Kidney (tissue), 14 donors: ENCODE results near the gene CSF2. TPM values are rescaled to one million over a fixed set of nuclear protein-coding genes. Genes with fewer than 3 reads are reported as not detected.

ENCODE experiments used
- DNase-seq, 5 donors: peaks; one replicate each; pipeline ENCODE4 v3.0.0-alpha.2; 2013 to 2020
- FAIRE-seq: peaks from 2 replicates; lab custom pipeline; 2012; peaks lifted over from hg19 to GRCh38; lab: Jason Lieb, UNC
- H3K27ac ChIP-seq, 2 donors: one replicate each; pipeline ENCODE4 v1.7.0; 2013; ENCODE audit warnings: low read depth in 2 of 2, low read length in 2 of 2, inconsistent platforms in 1 of 2
- H3K27me3 ChIP-seq: one replicate; pipeline ENCODE4 v1.7.1; 2013; ENCODE audit warnings: low read length, inconsistent platforms; ENCODE audit not compliant: control insufficient read depth, insufficient read depth
- H3K36me3 ChIP-seq, 3 donors: one replicate each; pipeline versions ENCODE4 v1.7.0 to v1.7.1; 2013; ENCODE audit warnings: low read length in 3 of 3, control low read depth in 1 of 3, inconsistent platforms in 1 of 3; ENCODE audit not compliant: insufficient read depth in 3 of 3, control insufficient read depth in 2 of 3
- H3K4me1 ChIP-seq, 3 donors: one replicate each; pipeline versions ENCODE4 v1.7.0 to v1.7.1; 2013; ENCODE audit warnings: low read length in 3 of 3, inconsistent platforms in 1 of 3, low read depth in 1 of 3; ENCODE audit not compliant: control insufficient read depth in 2 of 3, insufficient read depth in 2 of 3
- H3K4me3 ChIP-seq, 3 donors: one replicate each; pipeline versions ENCODE4 v1.7.0 to v1.8.1; 2013; ENCODE audit warnings: low read length in 3 of 3, control low read depth in 1 of 3, inconsistent platforms in 1 of 3
- H3K9ac ChIP-seq, 3 donors: one replicate each; pipeline versions ENCODE4 v1.7.0 to v1.7.1; 2013; ENCODE audit warnings: low read length in 3 of 3, control low read depth in 1 of 3, inconsistent platforms in 1 of 3
- H3K9me3 ChIP-seq, 3 donors: one replicate each; pipeline versions ENCODE4 v1.7.0 to v1.7.1; 2013; ENCODE audit warnings: low read length in 3 of 3, control low read depth in 1 of 3, inconsistent platforms in 1 of 3; ENCODE audit not compliant: control insufficient read depth in 2 of 3, insufficient read depth in 1 of 3
- intact Hi-C: fragments of 100-400 bp; cut with DNase I; formaldehyde crosslinking; loops from one replicate; pipeline ENCODE4 v1.11.1; 2022
- polyA plus RNA-seq: library from polyadenylated mRNA; stranded (reverse); fragments of 350-450 nt; fragmentation: Illumina TruSeq; extraction: RNeasy Lipid Tissue Mini Kit (QIAGEN cat#74804); gene quantifications from one replicate; pipeline ENCODE4 v1.2.3, GENCODE V29; 2014; ENCODE audit warnings: low read depth, low replicate concordance; ENCODE audit not compliant: insufficient read depth
- total RNA-seq: library from RNA; stranded (reverse); fragmentation: NEBNext Ultra II Directional; extraction: Animal tissue kit (Norgen Biotek cat#: 25700); gene quantifications from one replicate; pipeline ENCODE4 v1.2.1, GENCODE V29; 2021
- TF ChIP-seq, protein P1 (sequence below): IDR thresholded peaks from 3 replicates; pipeline ENCODE4 v1.5.1; 2012; ENCODE audit warnings: mild to moderate bottlenecking, moderate library complexity, borderline replicate concordance; ENCODE audit not compliant: insufficient read depth; ENCODE audit errors: extremely low read depth
- donor health status: control.
- donor health status: control.
- donor health status: control.
- donor health status: control.
- donor health status: control.
- donor health status: DM: yes; HTN: yes; CAD: no.
- donor health status: Normal renal cell carcinoma (clear cell type).

CSF2 gene
- total and polyA plus RNA-seq, 2 donors from 2014 or later: not detected

DNA sequence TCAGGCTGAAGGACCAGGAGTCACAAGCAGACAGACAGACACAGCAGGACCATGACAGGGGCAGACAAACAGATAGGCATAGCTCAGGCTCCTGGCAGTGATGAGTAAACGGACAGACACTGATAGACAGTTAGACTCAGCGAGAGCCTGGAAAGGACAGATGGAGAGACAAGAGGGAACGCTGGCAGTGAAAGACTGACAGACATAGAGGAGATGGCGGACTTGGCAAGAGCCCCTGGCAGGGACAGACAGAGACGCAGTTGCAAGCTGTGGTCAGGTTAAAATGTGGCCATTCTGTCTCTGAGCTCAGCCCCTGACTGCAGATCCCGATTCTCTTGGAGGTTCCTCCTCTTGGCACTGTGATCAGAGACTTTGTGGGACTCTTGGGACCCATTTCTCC is 13.6 kb downstream of the CSF2 start:
- no peak for DNase-seq
- intact Hi-C loops: no loop called here
- no peak for FAIRE-seq

DNA sequence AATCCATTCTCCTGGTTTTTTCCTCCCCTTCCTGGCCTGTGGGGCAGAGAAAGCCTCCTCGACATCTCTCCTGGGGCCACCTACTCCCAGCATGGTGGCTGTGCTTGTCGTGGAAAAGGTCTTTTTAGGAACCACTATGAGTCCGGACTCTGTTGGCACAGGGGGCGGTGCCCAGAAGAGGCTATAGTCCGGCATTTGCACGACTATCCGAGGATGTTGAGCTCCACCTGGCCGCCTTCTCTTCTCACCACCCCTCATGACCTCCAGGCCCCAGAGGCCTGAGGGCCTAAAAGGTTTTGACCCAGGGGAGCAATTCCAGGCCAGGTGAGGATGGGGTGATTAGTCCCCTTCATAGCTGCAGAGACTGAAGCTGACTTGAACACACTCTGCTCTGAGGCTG is 14.1 kb downstream of the CSF2 start:
- no peaks in the 10 kb centered on the region for H3K27me3 ChIP-seq
- TF ChIP-seq, protein P1, sequence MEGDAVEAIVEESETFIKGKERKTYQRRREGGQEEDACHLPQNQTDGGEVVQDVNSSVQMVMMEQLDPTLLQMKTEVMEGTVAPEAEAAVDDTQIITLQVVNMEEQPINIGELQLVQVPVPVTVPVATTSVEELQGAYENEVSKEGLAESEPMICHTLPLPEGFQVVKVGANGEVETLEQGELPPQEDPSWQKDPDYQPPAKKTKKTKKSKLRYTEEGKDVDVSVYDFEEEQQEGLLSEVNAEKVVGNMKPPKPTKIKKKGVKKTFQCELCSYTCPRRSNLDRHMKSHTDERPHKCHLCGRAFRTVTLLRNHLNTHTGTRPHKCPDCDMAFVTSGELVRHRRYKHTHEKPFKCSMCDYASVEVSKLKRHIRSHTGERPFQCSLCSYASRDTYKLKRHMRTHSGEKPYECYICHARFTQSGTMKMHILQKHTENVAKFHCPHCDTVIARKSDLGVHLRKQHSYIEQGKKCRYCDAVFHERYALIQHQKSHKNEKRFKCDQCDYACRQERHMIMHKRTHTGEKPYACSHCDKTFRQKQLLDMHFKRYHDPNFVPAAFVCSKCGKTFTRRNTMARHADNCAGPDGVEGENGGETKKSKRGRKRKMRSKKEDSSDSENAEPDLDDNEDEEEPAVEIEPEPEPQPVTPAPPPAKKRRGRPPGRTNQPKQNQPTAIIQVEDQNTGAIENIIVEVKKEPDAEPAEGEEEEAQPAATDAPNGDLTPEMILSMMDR: no peak
- no peak overlapping the region for H3K27ac ChIP-seq
- H3K4me3 ChIP-seq: no peak overlapping the region
- FAIRE-seq: no peak
- no peaks in the 10 kb centered on the region for H3K4me1 ChIP-seq
- no peaks in the 10 kb centered on the region for H3K36me3 ChIP-seq
- intact Hi-C loops: no loop called here
- no peak for DNase-seq
- no peaks in the 10 kb centered on the region for H3K9me3 ChIP-seq
- H3K9ac ChIP-seq: no peak overlapping the region

More for the DNA sequence above, 13.6 kb downstream of the CSF2 start:
- TF ChIP-seq, protein P1: no peak
- Histone ChIP-seq H3K9ac (no peak overlapping the region), H3K4me3 (no peak overlapping the region), H3K9me3 (no peaks in the 10 kb centered on the region), H3K27me3 (no peaks in the 10 kb centered on the region), H3K36me3 (no peaks in the 10 kb centered on the region), H3K27ac (no peak overlapping the region), H3K4me1 (no peaks in the 10 kb centered on the region)

DNA sequence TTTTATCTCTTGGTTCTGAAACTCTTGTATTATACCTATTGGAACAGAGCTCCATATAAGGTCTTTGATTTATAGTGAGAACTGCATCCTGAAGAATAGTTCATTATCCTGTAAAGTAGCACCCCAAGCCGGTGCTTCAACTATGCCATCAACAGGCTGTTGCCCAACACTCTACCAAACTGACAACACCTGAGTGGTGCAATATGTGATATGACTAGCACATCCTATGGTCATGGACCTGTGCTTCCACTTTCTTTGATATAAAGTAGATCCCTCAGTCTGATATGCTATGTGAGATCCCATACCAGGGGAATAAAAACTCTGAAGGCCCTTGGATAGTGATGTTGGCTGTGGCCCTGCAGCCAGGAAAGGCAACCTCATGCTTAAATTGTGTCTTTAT is 15.8 kb downstream of the CSF2 start:
- Histone ChIP-seq H3K9ac (no peak overlapping the region), H3K4me3 (no peak overlapping the region), H3K4me1 (no peaks in the 10 kb centered on the region), H3K27ac (no peak overlapping the region), H3K36me3 (no peaks in the 10 kb centered on the region), H3K27me3 (no peaks in the 10 kb centered on the region), H3K9me3 (no peaks in the 10 kb centered on the region)
- FAIRE-seq (no peak), DNase-seq (no peak)
- intact Hi-C loops: no loop called here
- TF ChIP-seq, protein P1: no peak

DNA sequence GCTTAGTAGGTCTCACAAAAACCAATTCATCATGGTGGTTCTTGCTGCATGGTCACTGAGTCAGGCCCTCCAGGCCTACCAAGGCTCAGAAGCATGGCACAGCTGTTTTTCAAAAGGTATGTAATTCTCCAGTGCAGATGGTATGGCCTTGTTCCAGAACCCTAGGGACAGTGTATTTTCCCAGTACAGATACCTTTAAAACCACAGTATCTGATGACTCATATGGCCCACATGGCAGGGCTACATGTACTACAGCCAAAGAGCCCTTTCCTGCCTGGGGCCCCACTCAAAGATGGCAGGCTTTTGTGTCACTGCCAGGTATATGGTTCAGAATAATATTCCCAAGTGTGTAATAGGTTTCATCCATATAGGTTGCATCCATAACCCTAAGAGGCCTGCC is 16.5 kb downstream of the CSF2 start:
- Histone ChIP-seq H3K9me3 (no peaks in the 10 kb centered on the region), H3K9ac (no peak overlapping the region), H3K4me1 (no peaks in the 10 kb centered on the region), H3K36me3 (no peaks in the 10 kb centered on the region), H3K27ac (no peak overlapping the region), H3K27me3 (no peaks in the 10 kb centered on the region), H3K4me3 (no peak overlapping the region)
- TF ChIP-seq, protein P1: no peak
- FAIRE-seq: no peak
- intact Hi-C loops: no loop called here
- DNase-seq: no peak
